HepG2 (cell line): Measurements from ENCODE around the gene ARAP1. TPM values are rescaled to one million over a fixed set of nuclear protein-coding genes. Genes with fewer than 3 reads are reported as not detected.

ENCODE experiments used
- CEBPZ ChIP-seq: IDR thresholded peaks from 2 replicates; pipeline ENCODE4 v1.6.1; 2012; ENCODE audit warnings: low read length, improper control_type of control experiment
- FOXO4 ChIP-seq: sonication (generic); formaldehyde crosslinking; conservative IDR thresholded peaks from 2 replicates; pipeline ENCODE4 v1.8.1; 2023; ENCODE audit warnings: missing genetic modification reagents
- FUBP1 ChIP-seq: sonication (generic); formaldehyde crosslinking; IDR thresholded peaks from 2 replicates; pipeline ENCODE4 v1.5.1; 2020; ENCODE audit warnings: missing genetic modification reagents, mild to moderate bottlenecking, borderline replicate concordance
- MED13 ChIP-seq: sonication (generic); formaldehyde crosslinking; IDR thresholded peaks from 2 replicates; pipeline ENCODE4 v1.5.0; 2020; ENCODE audit warnings: missing genetic modification reagents
- NCOR1 ChIP-seq: fragments of 200-600 bp; sonication (generic); IDR thresholded peaks from 2 replicates; pipeline ENCODE4 v1.7.0; 2017; ENCODE audit warnings: antibody characterized with exemption, low read length, borderline replicate concordance
- RARG ChIP-seq: sonication (generic); formaldehyde crosslinking; IDR thresholded peaks from 2 replicates; pipeline ENCODE4 v1.4.0; 2020; ENCODE audit warnings: low read depth, mild to moderate bottlenecking, missing genetic modification reagents
- REL ChIP-seq: sonication (generic); formaldehyde crosslinking; conservative IDR thresholded peaks from 2 replicates; pipeline ENCODE4 v1.8.0; 2022; ENCODE audit warnings: mild to moderate bottlenecking, missing genetic modification reagents, moderate library complexity
- SMAD3 ChIP-seq: sonication (generic); formaldehyde crosslinking; IDR thresholded peaks from 2 replicates; pipeline ENCODE4 v1.4.0; 2020; ENCODE audit warnings: missing genetic modification reagents
- TFDP1 ChIP-seq: IDR thresholded peaks from 2 replicates; pipeline ENCODE4 v1.6.1; 2016; ENCODE audit warnings: missing compliant biosample characterization, missing genetic modification reagents, borderline replicate concordance
- USF2 ChIP-seq, 2 experiments: sonication (generic) in 1 of 2; formaldehyde crosslinking in 1 of 2; IDR thresholded peaks; 2 replicates each; pipeline versions ENCODE4 v1.5.1 to v1.6.1; 2011 to 2020; ENCODE audit warnings: borderline replicate concordance in 1 of 2, low read depth in 1 of 2, low read length in 1 of 2, mild to moderate bottlenecking in 1 of 2, missing genetic modification reagents in 1 of 2, moderate library complexity in 1 of 2
- ZFY ChIP-seq: sonication (generic); formaldehyde crosslinking; IDR thresholded peaks from 2 replicates; pipeline ENCODE4 v1.4.0; 2020; ENCODE audit warnings: missing genetic modification reagents
- ZNF276 ChIP-seq: sonication (generic); formaldehyde crosslinking; IDR thresholded peaks from 2 replicates; pipeline ENCODE4 v1.4.0; 2020; ENCODE audit warnings: mild to moderate bottlenecking, low read depth, missing genetic modification reagents
- ZNF343 ChIP-seq: sonication (generic); formaldehyde crosslinking; IDR thresholded peaks from 2 replicates; pipeline ENCODE4 v1.4.0; 2020; ENCODE audit warnings: mild to moderate bottlenecking, missing genetic modification reagents
- ZNF382 ChIP-seq: sonication (generic); formaldehyde crosslinking; IDR thresholded peaks from 2 replicates; pipeline ENCODE4 v1.5.0; 2020; ENCODE audit warnings: missing genetic modification reagents, mild to moderate bottlenecking, borderline replicate concordance
- ZNF629 ChIP-seq: sonication (generic); formaldehyde crosslinking; conservative IDR thresholded peaks from 2 replicates; pipeline ENCODE4 v1.5.0; 2020; ENCODE audit warnings: missing genetic modification reagents
- ZNF841 ChIP-seq: sonication (generic); formaldehyde crosslinking; IDR thresholded peaks from 2 replicates; pipeline ENCODE4 v1.8.1; 2023; ENCODE audit warnings: missing genetic modification reagents, borderline replicate concordance
- polyA plus RNA-seq, 8 experiments: library from polyadenylated mRNA; depleted of rRNA in 3 of 8; stranded (reverse) in 7 of 8; unstranded in 1 of 8; fragments of >200 nt; fragmentation: Illumina TruSeq in 4 of 8; extraction: Trizol in 4 of 8; gene quantifications; 2 replicates each; pipeline versions ENCODE4 v1.2.1 to v1.2.3, GENCODE V29; 2011 to 2016; ENCODE audit warnings: low read depth in 4 of 8, missing spikeins in 1 of 8, mixed read lengths in 1 of 8; ENCODE audit not compliant: insufficient read depth in 1 of 8
- total RNA-seq, 5 experiments: library from RNA; depleted of rRNA; stranded (reverse); fragments of >200 nt; fragmentation: Illumina TruSeq; extraction: Trizol; gene quantifications; 2 replicates each; pipeline ENCODE4 v1.2.3, GENCODE V29; 2016; ENCODE audit warnings: low read depth in 1 of 5

The ARAP1 gene
- total and polyA plus RNA-seq, 2 of the 13 experiments (the other 11 are each of a cell fraction or from before 2014, with no cell fraction given) = 43.2 to 55.5 TPM

- TF ChIP-seq NCOR1 (no peak), ZNF276 (CRISPR knock-in tag) (no peak), RARG (CRISPR knock-in tag) (no peak), USF2 (IDR thresholded peaks at IDR 0.05; ENCODE audit: low read depth, low read length) (no peak), USF2 (CRISPR knock-in tag; IDR thresholded peaks at IDR 0.05; ENCODE audit: borderline replicate concordance) (no peak), CEBPZ (no peak), MED13 (CRISPR knock-in tag) (no peak), ZNF343 (CRISPR knock-in tag) (no peak), FUBP1 (CRISPR knock-in tag) (no peak), FOXO4 (no peak), REL (CRISPR knock-in tag) (no peak), ZFY (peak; percentile 37; the same call in 1 of the 2 replicates), ZNF629 (no peak; the same call in 1 of the 2 replicates), TFDP1 (CRISPR knock-in tag) (no peak), ZNF841 (CRISPR knock-in tag) (no peak), SMAD3 (CRISPR knock-in tag) (no peak), ZNF382 (no peak)
Measured at GRCh38 chr11:72642884-72643522, 109.2 kb downstream of the ARAP1 start (continued).
